ENCODE data around the gene FHAD1. TPM values are rescaled to one million over a fixed set of nuclear protein-coding genes. Genes with fewer than 3 reads are reported as not detected.

FHAD1 gene
- total and polyA plus RNA-seq, 2 donors (not counting 1 experiment from before 2014, with no cell fraction given): not detected

GRCh38 chr1:15393475-15394257, 146.6 kb downstream of the FHAD1 start:
- no peaks in the 10 kb centered on the region for H3K4me1 Mint-ChIP-seq
- DNase-seq (no peak), ATAC-seq (ENCODE audit: low read depth) (no peak)
- no peak overlapping the region for H3K4me3 Mint-ChIP-seq
- H3K27ac Mint-ChIP-seq: no peak overlapping the region
- no peaks in the 10 kb centered on the region for H3K9me3 Mint-ChIP-seq (ENCODE audit: insufficient read depth)
- ChIA-PET CTCF (no interaction called here), POLR2A (no interaction called here)
- Histone ChIP-seq H3K4me1 (ENCODE audit: control insufficient read depth in 2 of 2, insufficient read depth in 2 of 2, low read length in 2 of 2) (no peaks in the 10 kb centered on the region), H3K79me2 (ENCODE audit: control insufficient read depth, insufficient read depth, low read length) (no peaks in the 10 kb centered on the region), H3K27ac (ENCODE audit: low read length in 2 of 2) (no peak overlapping the region), H3K4me3 (ENCODE audit: control extremely low read depth in 1 of 5, extremely low read depth in 1 of 5, insufficient read depth in 1 of 5, low read depth in 2 of 5, low read length in 4 of 5) (no peak overlapping the region), H3K36me3 (replicated peaks in 1 of 2; ENCODE audit: control extremely low read depth in 1 of 2, control insufficient read depth in 1 of 2, extremely low read depth in 1 of 2, insufficient read depth in 2 of 2, low read length in 1 of 2) (no peaks in the 10 kb centered on the region), H3K9me3 (ENCODE audit: control extremely low read depth in 1 of 3, control insufficient read depth in 2 of 3, insufficient read depth in 1 of 3, low read length in 2 of 3) (no peaks in the 10 kb centered on the region), H3K4me2 (replicated peaks; ENCODE audit: low read depth, low read length, poor library complexity, severe bottlenecking) (no peak overlapping the region), H4K20me1 (ENCODE audit: control insufficient read depth, insufficient read depth, low read length, poor library complexity, severe bottlenecking) (no peaks in the 10 kb centered on the region), H3K9ac (ENCODE audit: low read length) (no peak overlapping the region), H3K27me3 (replicated peaks in 1 of 4; ENCODE audit: control extremely low read depth in 1 of 4, control insufficient read depth in 3 of 4, insufficient read depth in 4 of 4, low read length in 3 of 4) (peaks cover 0 to 1% (median 0%) of the 10 kb centered on the region in 4 experiments), H2AFZ (ENCODE audit: insufficient read depth, low read depth, low read length, poor library complexity, severe bottlenecking) (no peak overlapping the region)
- intact Hi-C loops (cut with micrococcal nuclease): no loop called here
- WGBS (ENCODE audit: insufficient coverage): 85% methylated on average over 8 of the region's 9 CpGs
- TF ChIP-seq CTCF (IDR thresholded peaks at IDR 0.05) (no peak), EZH2 (IDR thresholded peaks at IDR 0.05; ENCODE audit: borderline replicate concordance, insufficient read depth, low read depth, low read length, poor library complexity, severe bottlenecking) (no peak)
- peaks cover 17% of the 10 kb centered on the region for H3K27me3 Mint-ChIP-seq

GRCh38 chr1:15394258-15394690, 147.3 kb downstream of the FHAD1 start:
- Histone ChIP-seq H3K79me2 (ENCODE audit: control insufficient read depth, insufficient read depth, low read length) (no peaks in the 10 kb centered on the region), H3K4me2 (replicated peaks; ENCODE audit: low read depth, low read length, poor library complexity, severe bottlenecking) (no peak overlapping the region), H2AFZ (ENCODE audit: insufficient read depth, low read depth, low read length, poor library complexity, severe bottlenecking) (no peak overlapping the region), H3K4me1 (ENCODE audit: control insufficient read depth in 2 of 2, insufficient read depth in 2 of 2, low read length in 2 of 2) (no peaks in the 10 kb centered on the region), H3K9me3 (ENCODE audit: control extremely low read depth in 1 of 3, control insufficient read depth in 2 of 3, insufficient read depth in 1 of 3, low read length in 2 of 3) (peaks cover 0 to 2% (median 0%) of the 10 kb centered on the region in 3 donors), H3K36me3 (replicated peaks in 1 of 2; ENCODE audit: control extremely low read depth in 1 of 2, control insufficient read depth in 1 of 2, extremely low read depth in 1 of 2, insufficient read depth in 2 of 2, low read length in 1 of 2) (no peaks in the 10 kb centered on the region), H3K4me3 (ENCODE audit: control extremely low read depth in 1 of 5, extremely low read depth in 1 of 5, insufficient read depth in 1 of 5, low read depth in 2 of 5, low read length in 4 of 5) (no peak overlapping the region), H4K20me1 (ENCODE audit: control insufficient read depth, insufficient read depth, low read length, poor library complexity, severe bottlenecking) (no peaks in the 10 kb centered on the region), H3K9ac (ENCODE audit: low read length) (no peak overlapping the region), H3K27ac (ENCODE audit: low read length in 2 of 2) (no peak overlapping the region), H3K27me3 (replicated peaks in 1 of 4; ENCODE audit: control extremely low read depth in 1 of 4, control insufficient read depth in 3 of 4, insufficient read depth in 4 of 4, low read length in 3 of 4) (no peaks in the 10 kb centered on the region)
- Mint-ChIP-seq H3K9me3 (ENCODE audit: insufficient read depth) (no peaks in the 10 kb centered on the region), H3K4me3 (no peak overlapping the region), H3K27ac (no peak overlapping the region), H3K4me1 (no peaks in the 10 kb centered on the region), H3K27me3 (peaks cover 17% of the 10 kb centered on the region)
- intact Hi-C loops (cut with micrococcal nuclease): no loop called here
- ATAC-seq (ENCODE audit: low read depth) (no peak), DNase-seq (no peak)
- no peak for TF ChIP-seq CTCF (IDR thresholded peaks at IDR 0.05)
- no peak for TF ChIP-seq EZH2 (IDR thresholded peaks at IDR 0.05; ENCODE audit: borderline replicate concordance, insufficient read depth, low read depth, low read length, poor library complexity, severe bottlenecking)
- CTCF ChIA-PET: no interaction called here
- WGBS (ENCODE audit: insufficient coverage): 0% methylated on average over 1 of the region's 3 CpGs
- POLR2A ChIA-PET: no interaction called here
